ENCODE results near the gene CTSA. TPM values are rescaled to one million over a fixed set of nuclear protein-coding genes. Genes with fewer than 3 reads are reported as not detected.

CTSA gene
- total and polyA plus RNA-seq, 2 experiments from 2014 or later = 39.9 to 63.9 TPM

DNA sequence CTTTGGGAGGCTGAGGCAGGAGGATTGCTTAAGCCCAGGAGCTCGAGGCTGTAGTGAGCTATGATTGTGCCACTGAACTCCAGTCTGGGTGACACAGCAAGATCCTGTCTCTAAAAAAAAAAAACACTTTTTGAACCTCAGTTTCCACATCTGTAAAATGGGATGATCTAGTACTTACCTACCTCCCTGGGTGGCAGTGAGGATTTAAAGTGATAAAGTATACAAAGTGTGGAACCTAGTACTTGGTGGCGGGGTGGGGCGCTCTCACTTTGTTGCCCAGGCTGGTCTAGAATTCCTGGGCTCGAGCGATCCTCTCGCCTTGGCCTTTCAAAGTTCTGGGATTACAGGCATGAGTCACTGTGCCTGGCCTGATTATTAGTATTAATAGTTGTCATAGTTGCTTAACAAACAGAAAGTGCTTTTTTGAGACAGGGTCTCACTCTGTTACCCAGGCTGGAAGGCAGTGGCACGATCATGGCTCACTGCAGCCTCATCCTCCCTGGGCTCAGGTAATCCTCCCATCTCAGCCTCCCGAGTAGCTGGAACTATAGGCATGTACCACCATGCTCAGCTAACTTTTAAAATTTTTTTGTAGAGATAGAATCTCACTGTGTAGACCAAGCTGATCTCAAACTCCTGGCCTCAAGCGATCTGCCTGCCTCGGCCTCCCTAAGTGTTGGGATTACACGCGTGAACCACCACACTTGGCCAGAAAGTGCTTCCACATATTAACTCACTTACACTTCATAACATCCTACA, 27.8 kb downstream of the CTSA start:
- Histone ChIP-seq H4K20me1 (replicated peaks; ENCODE audit: insufficient read depth) (no peaks in the 10 kb centered on the region), H3K4me1 (ENCODE audit: insufficient read depth) (no peaks in the 10 kb centered on the region), H3F3A (replicated peaks; ENCODE audit: low read depth) (no peaks in the 10 kb centered on the region), H3K4me2 (no peak overlapping the region), H3K27me3 (ENCODE audit: insufficient read depth) (no peaks in the 10 kb centered on the region), H3K36me3 (ENCODE audit: insufficient read depth) (no peaks in the 10 kb centered on the region), H3K9me2 (ENCODE audit: insufficient read depth) (no peaks in the 10 kb centered on the region), H2AFZ (no peak overlapping the region), H3K79me2 (replicated peaks; ENCODE audit: insufficient read depth) (no peaks in the 10 kb centered on the region), H3K4me3 (no peak overlapping the region), H3K27ac (ENCODE audit: low read depth) (no peak overlapping the region)
- ATAC-seq (no peak), DNase-seq (ENCODE audit: low spot score) (no peak)
- TF ChIP-seq ZNF114 (CRISPR knock-in tag; IDR thresholded peaks at IDR 0.05) = no peak
- TF ChIP-seq NANOG (IDR thresholded peaks at IDR 0.05; ENCODE audit: borderline replicate concordance) = no peak
- TF ChIP-seq EZH2 (IDR thresholded peaks at IDR 0.05; ENCODE audit: low read depth, unreplicated experiment) = no peak
- TF ChIP-seq, protein P1, sequence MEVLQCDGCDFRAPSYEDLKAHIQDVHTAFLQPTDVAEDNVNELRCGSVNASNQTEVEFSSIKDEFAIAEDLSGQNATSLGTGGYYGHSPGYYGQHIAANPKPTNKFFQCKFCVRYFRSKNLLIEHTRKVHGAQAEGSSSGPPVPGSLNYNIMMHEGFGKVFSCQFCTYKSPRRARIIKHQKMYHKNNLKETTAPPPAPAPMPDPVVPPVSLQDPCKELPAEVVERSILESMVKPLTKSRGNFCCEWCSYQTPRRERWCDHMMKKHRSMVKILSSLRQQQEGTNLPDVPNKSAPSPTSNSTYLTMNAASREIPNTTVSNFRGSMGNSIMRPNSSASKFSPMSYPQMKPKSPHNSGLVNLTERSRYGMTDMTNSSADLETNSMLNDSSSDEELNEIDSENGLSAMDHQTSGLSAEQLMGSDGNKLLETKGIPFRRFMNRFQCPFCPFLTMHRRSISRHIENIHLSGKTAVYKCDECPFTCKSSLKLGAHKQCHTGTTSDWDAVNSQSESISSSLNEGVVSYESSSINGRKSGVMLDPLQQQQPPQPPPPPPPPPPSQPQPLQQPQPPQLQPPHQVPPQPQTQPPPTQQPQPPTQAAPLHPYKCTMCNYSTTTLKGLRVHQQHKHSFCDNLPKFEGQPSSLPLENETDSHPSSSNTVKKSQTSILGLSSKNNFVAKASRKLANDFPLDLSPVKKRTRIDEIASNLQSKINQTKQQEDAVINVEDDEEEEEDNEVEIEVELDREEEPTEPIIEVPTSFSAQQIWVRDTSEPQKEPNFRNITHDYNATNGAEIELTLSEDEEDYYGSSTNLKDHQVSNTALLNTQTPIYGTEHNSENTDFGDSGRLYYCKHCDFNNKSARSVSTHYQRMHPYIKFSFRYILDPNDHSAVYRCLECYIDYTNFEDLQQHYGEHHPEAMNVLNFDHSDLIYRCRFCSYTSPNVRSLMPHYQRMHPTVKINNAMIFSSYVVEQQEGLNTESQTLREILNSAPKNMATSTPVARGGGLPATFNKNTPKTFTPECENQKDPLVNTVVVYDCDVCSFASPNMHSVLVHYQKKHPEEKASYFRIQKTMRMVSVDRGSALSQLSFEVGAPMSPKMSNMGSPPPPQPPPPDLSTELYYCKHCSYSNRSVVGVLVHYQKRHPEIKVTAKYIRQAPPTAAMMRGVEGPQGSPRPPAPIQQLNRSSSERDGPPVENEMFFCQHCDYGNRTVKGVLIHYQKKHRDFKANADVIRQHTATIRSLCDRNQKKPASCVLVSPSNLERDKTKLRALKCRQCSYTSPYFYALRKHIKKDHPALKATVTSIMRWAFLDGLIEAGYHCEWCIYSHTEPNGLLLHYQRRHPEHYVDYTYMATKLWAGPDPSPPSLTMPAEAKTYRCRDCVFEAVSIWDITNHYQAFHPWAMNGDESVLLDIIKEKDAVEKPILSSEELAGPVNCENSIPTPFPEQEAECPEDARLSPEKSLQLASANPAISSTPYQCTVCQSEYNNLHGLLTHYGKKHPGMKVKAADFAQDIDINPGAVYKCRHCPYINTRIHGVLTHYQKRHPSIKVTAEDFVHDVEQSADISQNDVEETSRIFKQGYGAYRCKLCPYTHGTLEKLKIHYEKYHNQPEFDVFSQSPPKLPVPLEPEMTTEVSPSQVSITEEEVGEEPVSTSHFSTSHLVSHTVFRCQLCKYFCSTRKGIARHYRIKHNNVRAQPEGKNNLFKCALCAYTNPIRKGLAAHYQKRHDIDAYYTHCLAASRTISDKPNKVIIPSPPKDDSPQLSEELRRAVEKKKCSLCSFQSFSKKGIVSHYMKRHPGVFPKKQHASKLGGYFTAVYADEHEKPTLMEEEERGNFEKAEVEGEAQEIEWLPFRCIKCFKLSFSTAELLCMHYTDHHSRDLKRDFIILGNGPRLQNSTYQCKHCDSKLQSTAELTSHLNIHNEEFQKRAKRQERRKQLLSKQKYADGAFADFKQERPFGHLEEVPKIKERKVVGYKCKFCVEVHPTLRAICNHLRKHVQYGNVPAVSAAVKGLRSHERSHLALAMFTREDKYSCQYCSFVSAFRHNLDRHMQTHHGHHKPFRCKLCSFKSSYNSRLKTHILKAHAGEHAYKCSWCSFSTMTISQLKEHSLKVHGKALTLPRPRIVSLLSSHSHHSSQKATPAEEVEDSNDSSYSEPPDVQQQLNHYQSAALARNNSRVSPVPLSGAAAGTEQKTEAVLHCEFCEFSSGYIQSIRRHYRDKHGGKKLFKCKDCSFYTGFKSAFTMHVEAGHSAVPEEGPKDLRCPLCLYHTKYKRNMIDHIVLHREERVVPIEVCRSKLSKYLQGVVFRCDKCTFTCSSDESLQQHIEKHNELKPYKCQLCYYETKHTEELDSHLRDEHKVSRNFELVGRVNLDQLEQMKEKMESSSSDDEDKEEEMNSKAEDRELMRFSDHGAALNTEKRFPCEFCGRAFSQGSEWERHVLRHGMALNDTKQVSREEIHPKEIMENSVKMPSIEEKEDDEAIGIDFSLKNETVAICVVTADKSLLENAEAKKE (CRISPR knock-in tag; IDR thresholded peaks at IDR 0.05) = no peak
- no peak for TF ChIP-seq CREB1 (CRISPR knock-in tag; IDR thresholded peaks at IDR 0.05; ENCODE audit: low read depth)
- TF ChIP-seq, protein P2, sequence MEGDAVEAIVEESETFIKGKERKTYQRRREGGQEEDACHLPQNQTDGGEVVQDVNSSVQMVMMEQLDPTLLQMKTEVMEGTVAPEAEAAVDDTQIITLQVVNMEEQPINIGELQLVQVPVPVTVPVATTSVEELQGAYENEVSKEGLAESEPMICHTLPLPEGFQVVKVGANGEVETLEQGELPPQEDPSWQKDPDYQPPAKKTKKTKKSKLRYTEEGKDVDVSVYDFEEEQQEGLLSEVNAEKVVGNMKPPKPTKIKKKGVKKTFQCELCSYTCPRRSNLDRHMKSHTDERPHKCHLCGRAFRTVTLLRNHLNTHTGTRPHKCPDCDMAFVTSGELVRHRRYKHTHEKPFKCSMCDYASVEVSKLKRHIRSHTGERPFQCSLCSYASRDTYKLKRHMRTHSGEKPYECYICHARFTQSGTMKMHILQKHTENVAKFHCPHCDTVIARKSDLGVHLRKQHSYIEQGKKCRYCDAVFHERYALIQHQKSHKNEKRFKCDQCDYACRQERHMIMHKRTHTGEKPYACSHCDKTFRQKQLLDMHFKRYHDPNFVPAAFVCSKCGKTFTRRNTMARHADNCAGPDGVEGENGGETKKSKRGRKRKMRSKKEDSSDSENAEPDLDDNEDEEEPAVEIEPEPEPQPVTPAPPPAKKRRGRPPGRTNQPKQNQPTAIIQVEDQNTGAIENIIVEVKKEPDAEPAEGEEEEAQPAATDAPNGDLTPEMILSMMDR (conservative IDR thresholded peaks at IDR 0.05; ENCODE audit: low read depth in 2 of 2) = no peak
- TF ChIP-seq JUNB (IDR thresholded peaks at IDR 0.05; ENCODE audit: unreplicated experiment) = no peak
- TF ChIP-seq POLR2AphosphoS5 (IDR thresholded peaks at IDR 0.05; ENCODE audit: low read depth) = no peak
- TF ChIP-seq STAT1 (IDR thresholded peaks at IDR 0.05; ENCODE audit: unreplicated experiment) = no peak
- TF ChIP-seq, protein P3, sequence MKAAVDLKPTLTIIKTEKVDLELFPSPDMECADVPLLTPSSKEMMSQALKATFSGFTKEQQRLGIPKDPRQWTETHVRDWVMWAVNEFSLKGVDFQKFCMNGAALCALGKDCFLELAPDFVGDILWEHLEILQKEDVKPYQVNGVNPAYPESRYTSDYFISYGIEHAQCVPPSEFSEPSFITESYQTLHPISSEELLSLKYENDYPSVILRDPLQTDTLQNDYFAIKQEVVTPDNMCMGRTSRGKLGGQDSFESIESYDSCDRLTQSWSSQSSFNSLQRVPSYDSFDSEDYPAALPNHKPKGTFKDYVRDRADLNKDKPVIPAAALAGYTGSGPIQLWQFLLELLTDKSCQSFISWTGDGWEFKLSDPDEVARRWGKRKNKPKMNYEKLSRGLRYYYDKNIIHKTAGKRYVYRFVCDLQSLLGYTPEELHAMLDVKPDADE (IDR thresholded peaks at IDR 0.05) = no peak
- TF ChIP-seq, protein P4, sequence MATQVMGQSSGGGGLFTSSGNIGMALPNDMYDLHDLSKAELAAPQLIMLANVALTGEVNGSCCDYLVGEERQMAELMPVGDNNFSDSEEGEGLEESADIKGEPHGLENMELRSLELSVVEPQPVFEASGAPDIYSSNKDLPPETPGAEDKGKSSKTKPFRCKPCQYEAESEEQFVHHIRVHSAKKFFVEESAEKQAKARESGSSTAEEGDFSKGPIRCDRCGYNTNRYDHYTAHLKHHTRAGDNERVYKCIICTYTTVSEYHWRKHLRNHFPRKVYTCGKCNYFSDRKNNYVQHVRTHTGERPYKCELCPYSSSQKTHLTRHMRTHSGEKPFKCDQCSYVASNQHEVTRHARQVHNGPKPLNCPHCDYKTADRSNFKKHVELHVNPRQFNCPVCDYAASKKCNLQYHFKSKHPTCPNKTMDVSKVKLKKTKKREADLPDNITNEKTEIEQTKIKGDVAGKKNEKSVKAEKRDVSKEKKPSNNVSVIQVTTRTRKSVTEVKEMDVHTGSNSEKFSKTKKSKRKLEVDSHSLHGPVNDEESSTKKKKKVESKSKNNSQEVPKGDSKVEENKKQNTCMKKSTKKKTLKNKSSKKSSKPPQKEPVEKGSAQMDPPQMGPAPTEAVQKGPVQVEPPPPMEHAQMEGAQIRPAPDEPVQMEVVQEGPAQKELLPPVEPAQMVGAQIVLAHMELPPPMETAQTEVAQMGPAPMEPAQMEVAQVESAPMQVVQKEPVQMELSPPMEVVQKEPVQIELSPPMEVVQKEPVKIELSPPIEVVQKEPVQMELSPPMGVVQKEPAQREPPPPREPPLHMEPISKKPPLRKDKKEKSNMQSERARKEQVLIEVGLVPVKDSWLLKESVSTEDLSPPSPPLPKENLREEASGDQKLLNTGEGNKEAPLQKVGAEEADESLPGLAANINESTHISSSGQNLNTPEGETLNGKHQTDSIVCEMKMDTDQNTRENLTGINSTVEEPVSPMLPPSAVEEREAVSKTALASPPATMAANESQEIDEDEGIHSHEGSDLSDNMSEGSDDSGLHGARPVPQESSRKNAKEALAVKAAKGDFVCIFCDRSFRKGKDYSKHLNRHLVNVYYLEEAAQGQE (IDR thresholded peaks at IDR 0.05; ENCODE audit: unreplicated experiment) = no peak
- no peak for TF ChIP-seq EZH2phosphoT487 (IDR thresholded peaks at IDR 0.05; ENCODE audit: unreplicated experiment)
- TF ChIP-seq ZNF331 (CRISPR knock-in tag; IDR thresholded peaks at IDR 0.05; ENCODE audit: low read depth) = no peak
- H3K27me3 Mint-ChIP-seq (ENCODE audit: insufficient read depth, low read depth, poor library complexity) = peaks cover 7% of the 10 kb centered on the region
- H3K27ac Mint-ChIP-seq = no peak overlapping the region
- peaks cover 10% of the 10 kb centered on the region for H3K4me1 Mint-ChIP-seq
- H3K4me3 Mint-ChIP-seq = no peak overlapping the region
- no peaks in the 10 kb centered on the region for H3K9me3 Mint-ChIP-seq
- no peaks in the 10 kb centered on the region for H3K36me3 Mint-ChIP-seq (ENCODE audit: low read depth)

Measured in GM23338 (cell line).